ENCODE results near the gene NDUFA3. TPM values are rescaled to one million over a fixed set of nuclear protein-coding genes. Genes with fewer than 3 reads are reported as not detected.

The NDUFA3 gene
- total RNA-seq, 4 donors from 2014 or later, result 4.7 to 65.8 (median 5.5) TPM; not detected in 1

DNA sequence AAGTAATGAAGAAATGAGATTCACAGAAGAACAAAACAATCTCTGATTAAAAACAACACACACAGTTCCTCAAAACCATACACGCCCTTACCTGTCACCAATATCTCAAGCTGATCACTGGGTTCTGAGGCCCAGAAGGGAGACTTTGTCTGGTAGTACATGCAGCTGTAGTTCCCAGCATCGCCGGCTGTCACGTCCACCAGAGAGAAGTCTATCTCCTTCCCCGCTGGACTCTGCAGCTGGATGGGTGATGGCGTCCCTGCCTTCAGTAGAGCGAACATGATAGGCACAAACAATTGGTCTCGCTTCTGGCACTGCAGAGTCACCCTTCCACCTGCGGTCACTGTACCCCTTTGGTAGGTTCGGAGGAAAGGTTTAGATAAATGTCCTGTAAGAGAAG is 28.8 kb upstream of the NDUFA3 start:
- TF ChIP-seq POLR2A (IDR thresholded peaks at IDR 0.05), result no peak
- TF ChIP-seq, protein P1, sequence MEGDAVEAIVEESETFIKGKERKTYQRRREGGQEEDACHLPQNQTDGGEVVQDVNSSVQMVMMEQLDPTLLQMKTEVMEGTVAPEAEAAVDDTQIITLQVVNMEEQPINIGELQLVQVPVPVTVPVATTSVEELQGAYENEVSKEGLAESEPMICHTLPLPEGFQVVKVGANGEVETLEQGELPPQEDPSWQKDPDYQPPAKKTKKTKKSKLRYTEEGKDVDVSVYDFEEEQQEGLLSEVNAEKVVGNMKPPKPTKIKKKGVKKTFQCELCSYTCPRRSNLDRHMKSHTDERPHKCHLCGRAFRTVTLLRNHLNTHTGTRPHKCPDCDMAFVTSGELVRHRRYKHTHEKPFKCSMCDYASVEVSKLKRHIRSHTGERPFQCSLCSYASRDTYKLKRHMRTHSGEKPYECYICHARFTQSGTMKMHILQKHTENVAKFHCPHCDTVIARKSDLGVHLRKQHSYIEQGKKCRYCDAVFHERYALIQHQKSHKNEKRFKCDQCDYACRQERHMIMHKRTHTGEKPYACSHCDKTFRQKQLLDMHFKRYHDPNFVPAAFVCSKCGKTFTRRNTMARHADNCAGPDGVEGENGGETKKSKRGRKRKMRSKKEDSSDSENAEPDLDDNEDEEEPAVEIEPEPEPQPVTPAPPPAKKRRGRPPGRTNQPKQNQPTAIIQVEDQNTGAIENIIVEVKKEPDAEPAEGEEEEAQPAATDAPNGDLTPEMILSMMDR (IDR thresholded peaks at IDR 0.05), result no peak
- intact Hi-C loops (cut with DNase I; ENCODE audit: low total_unique reads), result no loop called here

DNA sequence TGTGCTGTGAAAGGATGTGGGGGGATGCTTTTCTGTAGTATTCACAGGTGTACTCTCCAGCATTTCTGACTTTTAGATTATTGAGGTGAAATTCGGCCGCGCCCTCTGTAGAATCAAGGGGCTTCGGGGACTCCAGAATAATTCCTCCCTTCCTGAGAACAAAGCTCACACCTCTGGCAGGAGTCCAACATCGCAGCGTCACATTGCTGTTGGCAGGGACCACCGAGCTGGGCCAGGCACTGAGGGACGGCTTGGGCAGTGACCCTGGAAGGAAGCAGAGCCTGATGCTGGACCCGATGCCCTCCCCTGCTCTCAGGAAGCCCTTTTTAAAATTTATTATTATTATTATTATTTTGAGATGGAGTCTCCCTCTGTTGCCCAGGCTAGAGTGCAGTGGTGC is 27.8 kb upstream of the NDUFA3 start:
- no peaks in the 10 kb centered on the region for H3K36me3 ChIP-seq
- H3K4me1 ChIP-seq, result no peaks in the 10 kb centered on the region
- no peak for DNase-seq
- H3K27me3 ChIP-seq, result no peaks in the 10 kb centered on the region
- no peak overlapping the region for H3K27ac ChIP-seq
- no peak for TF ChIP-seq POLR2A (IDR thresholded peaks at IDR 0.05)
- TF ChIP-seq, protein P1 (IDR thresholded peaks at IDR 0.05), result no peak
- no peak overlapping the region for H3K4me3 ChIP-seq
- H3K9me3 ChIP-seq, result no peaks in the 10 kb centered on the region
- intact Hi-C loops (cut with DNase I; ENCODE audit: low total_unique reads), result no loop called here

More for the DNA sequence above, 28.8 kb upstream of the NDUFA3 start:
- no peak for DNase-seq
- Histone ChIP-seq H3K4me1 (no peaks in the 10 kb centered on the region), H3K4me3 (no peak overlapping the region), H3K36me3 (no peaks in the 10 kb centered on the region), H3K9me3 (no peaks in the 10 kb centered on the region), H3K27ac (no peak overlapping the region), H3K27me3 (no peaks in the 10 kb centered on the region)

DNA sequence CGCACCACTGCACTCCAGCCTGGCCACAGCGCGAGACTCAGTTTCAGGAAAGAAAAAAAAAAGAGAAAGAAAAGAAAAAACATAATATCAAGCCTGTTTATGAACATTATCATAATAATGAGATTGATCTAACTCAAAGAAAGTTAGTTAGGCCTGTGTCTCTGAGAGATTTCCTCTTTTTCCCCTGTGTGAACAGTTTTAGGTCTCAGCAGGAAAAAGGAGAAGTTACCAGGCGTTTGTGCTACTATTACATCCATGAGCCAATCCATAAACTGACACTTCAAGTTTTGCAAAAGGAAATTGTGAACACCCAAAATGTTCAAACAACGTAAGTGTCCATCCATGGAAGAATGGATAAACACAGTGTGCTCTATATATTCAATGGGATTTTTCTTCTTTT is 25.3 kb upstream of the NDUFA3 start:
- Histone ChIP-seq H3K4me3 (no peak overlapping the region), H3K27ac (no peak overlapping the region), H3K36me3 (no peaks in the 10 kb centered on the region), H3K4me1 (no peaks in the 10 kb centered on the region), H3K27me3 (no peaks in the 10 kb centered on the region), H3K9me3 (peaks cover 0 to 4% of the 10 kb centered on the region in 2 donors)
- intact Hi-C loops (cut with DNase I; ENCODE audit: low total_unique reads), result no loop called here
- DNase-seq, result no peak
- no peak for TF ChIP-seq POLR2A (IDR thresholded peaks at IDR 0.05)
- TF ChIP-seq, protein P1 (IDR thresholded peaks at IDR 0.05), result no peak

DNA sequence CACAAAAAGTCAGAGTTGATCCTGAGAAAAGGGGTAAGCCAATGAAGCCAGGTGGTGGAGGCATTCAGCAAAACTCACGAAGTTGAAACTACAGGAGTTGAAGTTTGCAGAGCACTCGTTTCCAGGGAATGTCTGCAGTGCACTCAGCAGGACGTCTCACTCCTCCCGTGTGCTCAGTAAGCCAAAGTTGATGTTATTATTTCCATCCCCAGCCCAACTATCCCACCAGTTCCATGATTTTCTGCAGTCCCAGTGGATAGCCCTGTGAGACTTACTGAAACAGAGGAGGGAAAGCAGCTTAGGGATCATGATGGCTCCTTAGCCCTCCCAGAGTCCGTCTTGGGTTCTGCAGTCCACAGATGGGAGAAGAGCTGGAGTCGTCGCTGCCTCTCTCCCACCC is 21.6 kb upstream of the NDUFA3 start, which contains the start of gene TARM1:
Gene TARM1 (minus strand): TSS at position 334 of the 400 bp plus-strand sequence. CDS start 25 bp downstream, at position 309.
- intact Hi-C loops (cut with DNase I; ENCODE audit: low total_unique reads), result no loop called here
- Histone ChIP-seq H3K36me3 (no peaks in the 10 kb centered on the region), H3K27ac (no peak within 1 kb of the TSS), H3K4me1 (no peaks in the 10 kb centered on the region), H3K9me3 (peaks cover 0 to 4% of the 10 kb centered on the region in 2 donors), H3K4me3 (no peak within 1 kb of the TSS), H3K27me3 (no peaks in the 10 kb centered on the region)
- no peak for DNase-seq
- TF ChIP-seq POLR2A (IDR thresholded peaks at IDR 0.05), result no peak
- TF ChIP-seq, protein P1 (IDR thresholded peaks at IDR 0.05), result no peak

DNA sequence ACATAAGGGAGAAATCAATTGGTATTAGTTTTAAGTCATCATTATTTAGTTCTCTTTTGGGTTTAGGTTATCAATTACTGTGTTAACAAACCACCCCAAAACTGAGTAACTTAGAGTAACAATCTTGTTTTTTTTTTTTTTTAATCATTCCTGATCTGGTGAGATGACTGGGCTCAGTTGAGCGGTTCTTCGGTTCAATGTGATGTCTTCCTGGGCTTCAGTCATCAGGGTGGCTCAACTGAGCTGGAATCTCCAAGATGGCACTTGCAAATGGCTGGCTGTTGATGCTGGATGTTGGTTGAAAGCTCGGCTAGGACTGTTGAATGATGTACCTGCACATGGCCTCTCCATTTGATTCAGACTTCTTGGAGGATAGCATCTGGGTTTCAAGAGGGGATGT is 18.2 kb upstream of the NDUFA3 start:
- Histone ChIP-seq H3K27me3 (no peaks in the 10 kb centered on the region), H3K4me3 (no peak overlapping the region), H3K36me3 (no peaks in the 10 kb centered on the region), H3K27ac (no peak overlapping the region), H3K4me1 (no peaks in the 10 kb centered on the region), H3K9me3 (peaks cover 0 to 4% of the 10 kb centered on the region in 2 donors)
- DNase-seq, result no peak
- intact Hi-C loops (cut with DNase I; ENCODE audit: low total_unique reads), result no loop called here
- TF ChIP-seq POLR2A (IDR thresholded peaks at IDR 0.05), result no peak
- TF ChIP-seq, protein P1 (IDR thresholded peaks at IDR 0.05), result no peak

Data from uterus (tissue), 4 donors.